Peyer's patch (tissue), 4 donors: Measurements from ENCODE around the gene LRRTM3. TPM values are rescaled to one million over a fixed set of nuclear protein-coding genes. Genes with fewer than 3 reads are reported as not detected.

ENCODE experiments used
- DNase-seq, 3 donors: peaks; one replicate each; pipeline ENCODE4 v3.0.0-alpha.2; 2017 to 2019
- H3K27ac ChIP-seq, 4 donors: fragments of 200-600 bp; sonication (generic); one replicate each; pipeline ENCODE4 v1.5.1; 2016 to 2019
- H3K27me3 ChIP-seq, 2 donors: fragments of 200-600 bp; sonication (generic); one replicate each; pipeline ENCODE4 v1.5.1; 2019
- H3K36me3 ChIP-seq, 3 donors: fragments of 200-600 bp; sonication (generic); one replicate each; pipeline ENCODE4 v1.5.1; 2016 to 2019
- H3K4me1 ChIP-seq, 4 donors: fragments of 200-600 bp; sonication (generic); one replicate each; pipeline ENCODE4 v1.5.1; 2016 to 2019
- H3K4me3 ChIP-seq, 4 donors: fragments of 200-600 bp; sonication (generic); 1 replicate in 3 of 4; 2 replicates in 1 of 4; pipeline ENCODE4 v1.5.1; 2016 to 2019; ENCODE audit warnings: mild to moderate bottlenecking in 1 of 4
- H3K9me3 ChIP-seq, 4 donors: fragments of 200-600 bp; sonication (generic); one replicate each; pipeline ENCODE4 v1.5.1; 2016 to 2019; ENCODE audit warnings: mild to moderate bottlenecking in 1 of 4
- POLR2A ChIP-seq, 2 donors: fragments of 450-650 bp; IDR thresholded peaks; one replicate each; pipeline ENCODE4 v1.5.1; 2017; ENCODE audit warnings: antibody characterized with exemption in 2 of 2, mild to moderate bottlenecking in 2 of 2, moderate library complexity in 2 of 2
- total RNA-seq, 4 donors: library from RNA; depleted of rRNA; stranded (reverse); fragments of >200 nt; gene quantifications; one replicate each; pipeline ENCODE4 v1.1.0, GENCODE V29; 2016
- TF ChIP-seq, protein P1 (sequence below), 6 experiments: fragments of 450-650 bp in 4 of 6; fragments of 200-600 bp in 2 of 6; sonication (generic) in 1 of 6; IDR thresholded peaks; one replicate each; pipeline ENCODE4 v1.5.1; 2017 to 2019; ENCODE audit warnings: antibody characterized with exemption in 6 of 6, mild to moderate bottlenecking in 3 of 6, moderate library complexity in 1 of 6

Gene LRRTM3
- total RNA-seq, 4 donors from 2014 or later = not detected

DNA sequence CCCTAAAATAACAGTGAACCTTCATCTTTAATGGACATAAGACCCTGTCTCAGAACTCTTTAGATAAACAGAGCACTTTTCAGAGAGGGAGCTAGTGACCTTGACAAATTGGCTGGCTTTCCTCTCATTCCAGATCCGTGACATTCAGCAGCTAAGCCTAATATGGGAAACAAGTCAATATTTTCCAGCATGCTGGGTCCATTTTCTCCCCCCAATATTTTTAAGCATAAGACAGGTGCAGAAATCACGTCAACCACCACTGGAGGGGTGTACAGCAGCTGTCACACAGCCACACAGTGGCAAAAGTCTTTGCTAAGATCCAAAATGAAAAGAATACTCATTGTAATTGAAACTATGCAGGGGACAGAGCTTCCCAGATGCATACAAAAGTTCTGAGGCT lies 26.1 kb downstream of the LRRTM3 start:
- Histone ChIP-seq H3K4me1 (no peaks in the 10 kb centered on the region), H3K36me3 (no peaks in the 10 kb centered on the region), H3K9me3 (no peaks in the 10 kb centered on the region), H3K27ac (no peak overlapping the region), H3K4me3 (no peak overlapping the region), H3K27me3 (no peaks in the 10 kb centered on the region)
- DNase-seq = no peak
- no peak for TF ChIP-seq POLR2A (IDR thresholded peaks at IDR 0.05)
- TF ChIP-seq, protein P1, sequence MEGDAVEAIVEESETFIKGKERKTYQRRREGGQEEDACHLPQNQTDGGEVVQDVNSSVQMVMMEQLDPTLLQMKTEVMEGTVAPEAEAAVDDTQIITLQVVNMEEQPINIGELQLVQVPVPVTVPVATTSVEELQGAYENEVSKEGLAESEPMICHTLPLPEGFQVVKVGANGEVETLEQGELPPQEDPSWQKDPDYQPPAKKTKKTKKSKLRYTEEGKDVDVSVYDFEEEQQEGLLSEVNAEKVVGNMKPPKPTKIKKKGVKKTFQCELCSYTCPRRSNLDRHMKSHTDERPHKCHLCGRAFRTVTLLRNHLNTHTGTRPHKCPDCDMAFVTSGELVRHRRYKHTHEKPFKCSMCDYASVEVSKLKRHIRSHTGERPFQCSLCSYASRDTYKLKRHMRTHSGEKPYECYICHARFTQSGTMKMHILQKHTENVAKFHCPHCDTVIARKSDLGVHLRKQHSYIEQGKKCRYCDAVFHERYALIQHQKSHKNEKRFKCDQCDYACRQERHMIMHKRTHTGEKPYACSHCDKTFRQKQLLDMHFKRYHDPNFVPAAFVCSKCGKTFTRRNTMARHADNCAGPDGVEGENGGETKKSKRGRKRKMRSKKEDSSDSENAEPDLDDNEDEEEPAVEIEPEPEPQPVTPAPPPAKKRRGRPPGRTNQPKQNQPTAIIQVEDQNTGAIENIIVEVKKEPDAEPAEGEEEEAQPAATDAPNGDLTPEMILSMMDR (IDR thresholded peaks at IDR 0.05) = no peak

- H3K9me3 ChIP-seq = no peaks in the 10 kb centered on the region
- H3K27ac ChIP-seq = no peak overlapping the region
- H3K4me3 ChIP-seq = no peak overlapping the region
- no peaks in the 10 kb centered on the region for H3K4me1 ChIP-seq
- TF ChIP-seq, protein P1 (IDR thresholded peaks at IDR 0.05) = no peak
- no peak for TF ChIP-seq POLR2A (IDR thresholded peaks at IDR 0.05)
- no peaks in the 10 kb centered on the region for H3K27me3 ChIP-seq
- DNase-seq = no peak
- H3K36me3 ChIP-seq = no peaks in the 10 kb centered on the region
These were observed 32.6 kb downstream of the LRRTM3 start for GRCh38 chr10:66958466-66958865.

DNA sequence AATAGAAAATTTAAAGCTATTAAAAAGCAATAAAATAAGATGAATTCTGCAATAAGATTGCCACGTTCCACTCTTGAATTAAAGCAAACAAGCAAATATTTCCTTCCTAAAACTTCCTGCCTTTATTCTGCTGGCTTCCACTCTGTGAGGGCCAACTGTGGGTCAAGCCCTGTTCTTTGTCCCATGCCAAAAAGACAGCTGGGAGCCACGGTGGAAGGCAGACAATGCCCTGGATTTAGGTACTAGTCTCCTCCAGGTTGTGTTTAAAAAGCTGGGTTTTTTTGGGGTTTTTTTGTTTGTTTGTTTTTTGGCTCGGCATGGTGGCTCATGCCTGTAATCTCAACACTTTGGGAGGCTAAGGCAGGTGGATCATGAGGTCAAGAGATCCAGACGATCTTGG lies 39.1 kb downstream of the LRRTM3 start:
- Histone ChIP-seq H3K4me1 (no peaks in the 10 kb centered on the region), H3K9me3 (no peaks in the 10 kb centered on the region), H3K4me3 (no peak overlapping the region), H3K27ac (no peak overlapping the region), H3K36me3 (no peaks in the 10 kb centered on the region), H3K27me3 (no peaks in the 10 kb centered on the region)
- DNase-seq = no peak
- no peak for TF ChIP-seq POLR2A (IDR thresholded peaks at IDR 0.05)
- TF ChIP-seq, protein P1 (IDR thresholded peaks at IDR 0.05) = no peak

GRCh38 chr10:66980246-66980815 lies 54.5 kb downstream of the LRRTM3 start:
- Histone ChIP-seq H3K36me3 (no peaks in the 10 kb centered on the region), H3K9me3 (no peaks in the 10 kb centered on the region), H3K4me3 (no peak overlapping the region), H3K27ac (no peak overlapping the region), H3K27me3 (no peaks in the 10 kb centered on the region), H3K4me1 (no peaks in the 10 kb centered on the region)
- TF ChIP-seq, protein P1 (IDR thresholded peaks at IDR 0.05) = no peak
- TF ChIP-seq POLR2A (IDR thresholded peaks at IDR 0.05) = no peak
- no peak for DNase-seq

DNA sequence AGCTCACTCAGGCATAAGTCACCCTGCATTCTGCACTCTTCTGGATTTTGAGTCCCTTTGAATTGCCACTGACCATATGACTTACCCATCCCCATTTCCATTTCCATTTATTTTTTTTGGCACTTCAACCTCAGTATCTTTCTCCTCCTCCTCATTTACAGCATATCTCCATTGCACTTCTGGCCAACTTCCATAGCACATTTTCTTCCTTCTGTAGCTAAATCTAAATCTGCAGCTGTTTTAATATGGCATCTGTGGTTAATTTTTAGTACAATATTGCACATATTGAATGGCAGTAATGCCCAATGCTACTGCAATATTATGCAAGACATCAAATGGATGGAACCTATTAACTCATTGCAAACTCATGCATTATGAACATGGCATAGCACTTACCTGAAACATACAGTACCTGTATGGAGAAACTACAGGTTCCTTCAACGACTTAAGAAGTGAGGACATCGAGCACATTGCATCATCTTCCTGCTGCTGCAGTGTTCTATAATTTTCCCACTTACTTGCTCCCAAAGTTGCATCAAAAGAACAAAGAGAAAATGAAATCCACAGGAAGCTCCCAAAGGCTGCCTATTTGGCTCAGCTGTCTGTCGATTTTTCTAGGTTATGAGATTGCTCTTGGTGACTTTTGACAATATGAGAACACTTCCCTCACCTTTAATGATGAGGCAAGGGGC lies 55.7 kb downstream of the LRRTM3 start:
- DNase-seq = no peak
- no peaks in the 10 kb centered on the region for H3K9me3 ChIP-seq
- H3K4me3 ChIP-seq = no peak overlapping the region
- no peaks in the 10 kb centered on the region for H3K4me1 ChIP-seq
- H3K27me3 ChIP-seq = no peaks in the 10 kb centered on the region
- H3K27ac ChIP-seq = no peak overlapping the region
- no peaks in the 10 kb centered on the region for H3K36me3 ChIP-seq
- no peak for TF ChIP-seq POLR2A (IDR thresholded peaks at IDR 0.05)
- TF ChIP-seq, protein P1 (IDR thresholded peaks at IDR 0.05) = no peak
